ENCODE results near the gene SLBP. TPM values are rescaled to one million over a fixed set of nuclear protein-coding genes. Genes with fewer than 3 reads are reported as not detected.
"Not testable (repeated sequence)": the region's sequence is repeated elsewhere in the genome, so short reads cannot be mapped to it uniquely, and the experiment has no call there.

SLBP gene
- total RNA-seq, 1 donor from 2014 or later, result 114 TPM

DNA sequence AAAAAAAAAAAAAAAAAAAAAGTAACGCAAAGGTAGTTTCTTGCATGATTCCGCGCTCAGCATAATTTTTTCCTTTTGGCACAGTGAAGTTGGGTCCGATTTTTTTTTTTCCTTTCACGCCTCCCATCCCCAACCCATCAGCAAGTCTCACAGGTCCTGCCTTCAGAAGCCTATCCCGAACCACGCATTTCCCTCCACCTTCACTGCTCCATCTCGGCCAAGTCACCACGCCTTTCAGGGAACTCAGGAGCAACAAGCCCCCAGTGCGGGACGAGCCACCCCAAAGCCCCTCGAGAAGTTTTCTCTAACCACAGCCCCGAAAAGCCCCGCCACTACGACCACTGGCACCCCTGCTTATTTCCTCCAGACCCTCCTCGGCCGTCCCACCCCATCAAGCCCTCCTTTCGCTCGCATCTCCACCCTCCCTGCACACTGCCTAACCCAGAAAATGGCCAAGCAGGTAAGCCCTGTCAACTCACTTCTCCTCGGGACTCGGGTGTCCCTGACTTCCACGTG, 1.0 kb downstream of the SLBP start:
- no peak for TF ChIP-seq CTCF (conservative IDR thresholded peaks at IDR 0.05; ENCODE audit: low read depth, low read length)
- H3K4me3 ChIP-seq (ENCODE audit: low read depth, low read length), result peak overlapping the region; percentile 93

GRCh38 chr4:1708581-1708980, 3.5 kb downstream of the SLBP start:
- TF ChIP-seq CTCF (conservative IDR thresholded peaks at IDR 0.05; ENCODE audit: low read depth, low read length), result no peak
- no peak overlapping the region for H3K4me3 ChIP-seq (ENCODE audit: low read depth, low read length)
- no peak for DNase-seq (ENCODE audit: low read depth)

More for the DNA sequence above, 1.0 kb downstream of the SLBP start:
- DNase-seq (ENCODE audit: low read depth), result no peak

GRCh38 chr4:1706358-1706757, 5.8 kb downstream of the SLBP start:
- H3K4me3 ChIP-seq (ENCODE audit: low read depth, low read length), result no peak overlapping the region
- TF ChIP-seq CTCF (conservative IDR thresholded peaks at IDR 0.05; ENCODE audit: low read depth, low read length), result no peak
- DNase-seq (ENCODE audit: low read depth), result no peak

GRCh38 chr4:1705732-1706131, 6.4 kb downstream of the SLBP start:
- no peak for DNase-seq (ENCODE audit: low read depth)
- H3K4me3 ChIP-seq (ENCODE audit: low read depth, low read length), result no peak overlapping the region
- no peak for TF ChIP-seq CTCF (conservative IDR thresholded peaks at IDR 0.05; ENCODE audit: low read depth, low read length)

GRCh38 chr4:1703867-1704266, 8.3 kb downstream of the SLBP start:
- H3K4me3 ChIP-seq (ENCODE audit: low read depth, low read length), result no peak overlapping the region
- DNase-seq (ENCODE audit: low read depth), result no peak
- TF ChIP-seq CTCF (conservative IDR thresholded peaks at IDR 0.05; ENCODE audit: low read depth, low read length), result no peak

DNA sequence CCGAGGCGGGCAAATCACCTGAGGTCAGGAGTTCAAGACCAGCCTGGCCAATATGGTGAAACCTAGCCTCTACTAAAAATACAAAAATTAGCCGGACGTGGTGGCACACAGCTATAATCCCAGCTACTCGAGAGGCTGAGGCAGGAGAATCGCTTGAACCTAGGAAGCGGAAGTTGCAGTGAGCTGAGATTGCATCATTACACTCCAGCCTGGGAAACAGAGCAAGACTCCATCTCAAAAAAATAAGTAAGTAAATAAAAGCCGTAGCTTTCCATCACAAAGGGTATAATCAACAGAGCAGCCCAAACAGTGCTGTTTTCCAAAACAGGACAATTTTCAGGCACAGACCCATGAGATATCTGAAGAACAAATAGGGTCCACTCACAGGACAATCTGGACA, 10.4 kb downstream of the SLBP start:
- not testable (repeated sequence) for DNase-seq (ENCODE audit: low read depth); H3K4me3 ChIP-seq (ENCODE audit: low read depth, low read length)

DNA sequence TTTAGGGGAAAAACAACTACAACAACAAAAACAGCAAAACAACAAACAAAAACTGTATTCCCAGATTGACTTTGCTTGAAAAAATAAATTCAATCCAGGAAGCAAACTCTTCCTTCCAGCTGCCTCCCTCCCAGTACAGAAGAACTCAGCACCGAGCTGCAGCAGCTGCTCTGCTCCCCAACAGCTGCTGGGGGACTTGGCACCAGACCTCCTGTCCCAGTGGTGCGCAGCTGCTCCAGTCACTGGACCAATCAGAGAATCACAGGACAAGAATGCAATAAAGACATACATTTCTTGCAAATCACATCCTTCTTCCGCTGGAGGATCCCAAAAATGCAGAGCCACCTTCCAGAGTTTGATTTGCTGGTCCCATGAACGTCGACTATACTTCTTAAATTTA, 16.2 kb downstream of the SLBP start:
- no peak for TF ChIP-seq CTCF (conservative IDR thresholded peaks at IDR 0.05; ENCODE audit: low read depth, low read length)
- H3K4me3 ChIP-seq (ENCODE audit: low read depth, low read length), result no peak overlapping the region
- DNase-seq (ENCODE audit: low read depth), result no peak

Measured in epithelial cell of proximal tubule (primary cell).